ENCODE data around the gene NLRC3.

- TF ChIP-seq CTCF (IDR thresholded peaks at IDR 0.05 in 8 of 11, conservative IDR thresholded peaks at IDR 0.05 in 3 of 11): no peak
- no peak for TF ChIP-seq POLR2A (IDR thresholded peaks at IDR 0.05)
- no peak for TF ChIP-seq POLR2AphosphoS5 (IDR thresholded peaks at IDR 0.05)
Measured at GRCh38 chr16:3550851-3551847, 26.1 kb downstream of the NLRC3 start.
